Measurements from ENCODE around the gene F7. TPM values are rescaled to one million over a fixed set of nuclear protein-coding genes. Genes with fewer than 3 reads are reported as not detected.

The F7 gene
- total and polyA plus RNA-seq, 9 of the 15 experiments (the other 6 are each of a cell fraction or from before 2014, with no cell fraction given) = not detected

DNA sequence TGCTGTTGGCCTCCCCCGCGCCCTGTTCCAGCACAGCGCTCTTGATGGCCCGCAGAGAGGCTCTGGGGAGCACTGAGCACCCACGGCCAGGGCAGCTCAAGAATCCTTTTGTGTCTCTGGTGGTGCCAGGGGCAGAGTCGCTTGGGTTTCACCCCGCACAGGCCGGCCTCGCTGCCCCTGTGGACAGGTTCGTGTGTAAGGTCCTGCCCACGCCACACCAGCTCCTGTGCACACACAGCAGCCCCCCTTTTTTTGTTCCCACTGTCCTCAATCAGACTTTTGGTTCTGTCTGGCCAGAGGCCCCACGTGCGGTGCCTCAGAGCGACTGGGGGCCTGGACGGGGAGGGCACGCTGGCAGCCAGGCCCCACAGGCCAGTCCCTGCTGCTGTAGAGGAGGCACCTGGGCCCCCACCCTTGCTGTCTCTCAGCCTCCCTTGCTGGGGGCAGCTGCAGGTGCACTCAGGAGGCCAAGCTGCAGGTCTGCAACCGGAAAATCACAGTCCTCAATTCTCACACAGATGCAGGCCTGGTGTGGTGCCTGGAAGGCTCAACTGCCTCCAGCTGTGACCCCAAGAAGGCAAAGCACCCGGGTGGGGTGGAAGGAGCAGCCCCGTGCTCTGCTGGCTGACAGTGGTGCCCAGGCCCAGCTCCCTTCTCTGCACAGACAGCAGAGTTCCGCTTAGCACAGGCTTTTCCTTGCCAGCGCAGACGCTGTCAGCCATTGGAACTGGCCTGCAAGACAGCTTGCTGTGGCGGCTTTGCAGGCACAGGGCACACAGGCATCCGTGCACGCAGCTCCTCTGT lies 12.6 kb upstream of the F7 start:
- intact Hi-C loops (cut with micrococcal nuclease) = no loop called here

DNA sequence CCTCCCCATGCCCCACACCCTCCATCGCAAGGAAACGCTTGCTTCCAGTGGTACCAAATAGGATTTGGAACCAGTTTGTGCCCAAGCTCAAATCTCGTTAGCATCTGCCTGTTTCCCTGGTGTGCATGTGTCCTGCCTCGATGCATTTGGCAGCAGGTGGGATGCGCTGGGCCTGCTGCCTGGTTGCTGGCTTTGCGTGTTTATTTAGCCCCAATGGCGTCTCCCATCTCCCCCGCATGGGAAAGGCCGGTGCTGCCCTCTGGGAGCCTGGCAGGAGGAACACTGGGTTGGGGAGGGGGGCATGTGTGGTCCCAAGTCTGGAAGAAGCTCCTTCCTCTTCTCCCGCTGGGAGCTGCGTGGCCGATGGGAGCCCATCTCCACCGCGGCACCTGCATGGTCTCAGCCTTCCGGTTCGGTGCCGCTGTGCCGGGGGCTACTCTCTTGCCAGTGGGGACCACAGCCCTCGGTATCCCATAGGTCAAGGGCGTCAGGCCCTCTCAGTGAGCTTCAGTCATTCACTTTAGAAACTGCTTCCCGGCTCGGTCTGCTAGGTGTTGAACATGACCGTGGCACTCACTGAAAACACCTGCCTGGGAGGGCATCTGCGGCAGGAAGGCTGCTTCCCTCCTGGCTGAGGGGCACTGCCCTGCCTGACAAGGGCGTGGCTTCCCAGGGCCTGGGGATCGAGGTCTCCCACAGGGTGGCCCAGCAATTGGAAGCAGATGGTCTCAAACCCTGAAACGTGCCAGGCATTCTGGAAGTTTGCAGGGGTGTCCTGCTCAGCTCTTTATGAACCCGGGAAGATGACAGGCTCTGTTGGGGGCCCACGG lies 11.8 kb upstream of the F7 start:
- WGBS (ENCODE audit: insufficient coverage, low coverage, missing lambda C conversion rate) = 1% methylated on average over 23 of the region's 29 CpGs
- ATAC-seq (no peak), FAIRE-seq (no peak), DNase-seq (ENCODE audit: extremely low read depth in 1 of 4, low spot score in 3 of 4) (no peak)
- Histone ChIP-seq H3K9ac (ENCODE audit: insufficient read depth in 1 of 2, low read depth in 2 of 2, low read length in 2 of 2) (no peak overlapping the region; a peak in 1 of 4 replicates), H4K20me1 (replicated peaks; ENCODE audit: control insufficient read depth, insufficient read depth, low read length) (no peaks in the 10 kb centered on the region; the same call in 1 of the 2 replicates), H3K9me3 (replicated peaks; ENCODE audit: control insufficient read depth, insufficient read depth, low read depth, low read length) (no peaks in the 10 kb centered on the region), H3K4me2 (ENCODE audit: insufficient read depth, low read length) (no peak overlapping the region), H3K79me2 (ENCODE audit: control insufficient read depth, insufficient read depth, low read length) (no peaks in the 10 kb centered on the region), H3K36me3 (ENCODE audit: control insufficient read depth, insufficient read depth, low read length) (no peaks in the 10 kb centered on the region), H3K4me3 (no peak overlapping the region), H2AFZ (ENCODE audit: low read depth, low read length) (no peak overlapping the region), H3K27ac (ENCODE audit: extremely low read depth, low read depth, low read length) (no peak overlapping the region), H3K27me3 (ENCODE audit: control insufficient read depth in 2 of 2, insufficient read depth in 2 of 2, low read length in 2 of 2) (peaks cover 46 to 94% of the 10 kb centered on the region in 2 experiments), H3K4me1 (replicated peaks in 1 of 2; ENCODE audit: control insufficient read depth in 2 of 2, insufficient read depth in 2 of 2, low read length in 2 of 2) (peaks cover 0 to 12% of the 10 kb centered on the region in 2 experiments; a peak in 2 of 5 replicates), H3K9me1 (ENCODE audit: control insufficient read depth, insufficient read depth, low read length) (no peaks in the 10 kb centered on the region)
- in situ Hi-C loops (cut with MboI) = no loop called here
- no TSS peak for BruUV-seq (replicated peaks)
- TF ChIP-seq SETDB1 (IDR thresholded peaks at IDR 0.05; ENCODE audit: low read length) = no peak
- TF ChIP-seq, protein P1, sequence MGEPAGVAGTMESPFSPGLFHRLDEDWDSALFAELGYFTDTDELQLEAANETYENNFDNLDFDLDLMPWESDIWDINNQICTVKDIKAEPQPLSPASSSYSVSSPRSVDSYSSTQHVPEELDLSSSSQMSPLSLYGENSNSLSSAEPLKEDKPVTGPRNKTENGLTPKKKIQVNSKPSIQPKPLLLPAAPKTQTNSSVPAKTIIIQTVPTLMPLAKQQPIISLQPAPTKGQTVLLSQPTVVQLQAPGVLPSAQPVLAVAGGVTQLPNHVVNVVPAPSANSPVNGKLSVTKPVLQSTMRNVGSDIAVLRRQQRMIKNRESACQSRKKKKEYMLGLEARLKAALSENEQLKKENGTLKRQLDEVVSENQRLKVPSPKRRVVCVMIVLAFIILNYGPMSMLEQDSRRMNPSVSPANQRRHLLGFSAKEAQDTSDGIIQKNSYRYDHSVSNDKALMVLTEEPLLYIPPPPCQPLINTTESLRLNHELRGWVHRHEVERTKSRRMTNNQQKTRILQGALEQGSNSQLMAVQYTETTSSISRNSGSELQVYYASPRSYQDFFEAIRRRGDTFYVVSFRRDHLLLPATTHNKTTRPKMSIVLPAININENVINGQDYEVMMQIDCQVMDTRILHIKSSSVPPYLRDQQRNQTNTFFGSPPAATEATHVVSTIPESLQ (CRISPR knock-in tag; IDR thresholded peaks at IDR 0.05) = no peak
- TF ChIP-seq BHLHE40 (IDR thresholded peaks at IDR 0.05; ENCODE audit: low read length) = no peak
- no peak for TF ChIP-seq MAFK (IDR thresholded peaks at IDR 0.05; ENCODE audit: low read length)
- ChIA-PET POLR2A (interaction anchor here (0.8 kb wide), 1 partner anchor 11 kb away, joined by 3 read pairs; the partner anchor contains the start of gene F7), CTCF (ENCODE audit: low intra/inter-chr PET ratio) (no interaction called here)
- intact Hi-C loops (cut with micrococcal nuclease) = no loop called here

More for the DNA sequence above, 12.6 kb upstream of the F7 start:
- no peaks in the 10 kb centered on the region; the same call in 1 of the 2 replicates for H4K20me1 ChIP-seq (replicated peaks; ENCODE audit: control insufficient read depth, insufficient read depth, low read length)
- no TSS peak for BruUV-seq (replicated peaks)
- ChIA-PET POLR2A (interaction anchor here (0.8 kb wide), 1 partner anchor 12 kb away, joined by 3 read pairs; the partner anchor contains the start of gene F7), CTCF (ENCODE audit: low intra/inter-chr PET ratio) (no interaction called here)
- no peak for FAIRE-seq
- 3% methylated on average over 21 of the region's 25 CpGs for WGBS (ENCODE audit: insufficient coverage, low coverage, missing lambda C conversion rate)
- TF ChIP-seq U2AF2 (optimal IDR thresholded peaks at IDR 0.05; ENCODE audit: low read depth, low read length) = no peak
- H3K27me3 ChIP-seq (ENCODE audit: control insufficient read depth in 2 of 2, insufficient read depth in 2 of 2, low read length in 2 of 2) = peaks cover 44 to 94% of the 10 kb centered on the region in 2 experiments
- H3K9me1 ChIP-seq (ENCODE audit: control insufficient read depth, insufficient read depth, low read length) = no peaks in the 10 kb centered on the region
- no peaks in the 10 kb centered on the region for H3K79me2 ChIP-seq (ENCODE audit: control insufficient read depth, insufficient read depth, low read length)
- no peaks in the 10 kb centered on the region for H3K36me3 ChIP-seq (ENCODE audit: control insufficient read depth, insufficient read depth, low read length)
- H3K9me3 ChIP-seq (replicated peaks; ENCODE audit: control insufficient read depth, insufficient read depth, low read depth, low read length) = no peaks in the 10 kb centered on the region
- H3K4me1 ChIP-seq (replicated peaks in 1 of 2; ENCODE audit: control insufficient read depth in 2 of 2, insufficient read depth in 2 of 2, low read length in 2 of 2) = peaks cover 0 to 16% of the 10 kb centered on the region in 2 experiments; a peak in 2 of 5 replicates
- H3K4me3 ChIP-seq = no peak overlapping the region
- H2AFZ ChIP-seq (ENCODE audit: low read depth, low read length) = no peak overlapping the region
- H3K27ac ChIP-seq (ENCODE audit: extremely low read depth, low read depth, low read length) = no peak overlapping the region
- no peak for DNase-seq (ENCODE audit: extremely low read depth in 1 of 4, low spot score in 3 of 4)
- H3K4me2 ChIP-seq (ENCODE audit: insufficient read depth, low read length) = no peak overlapping the region
- in situ Hi-C loops (cut with MboI) = no loop called here
- H3K9ac ChIP-seq (ENCODE audit: insufficient read depth in 1 of 2, low read depth in 2 of 2, low read length in 2 of 2) = no peak overlapping the region
- no peak for ATAC-seq
